A549 (cell line): ENCODE results near the gene ANKRD50. TPM values are rescaled to one million over a fixed set of nuclear protein-coding genes. Genes with fewer than 3 reads are reported as not detected.
A peak's percentile ranks its signal among the peaks of the same experiment; 100 is the strongest.

Source experiments
- ATAC-seq, 2 experiments: fragments of 200-7000 bp in 1 of 2; fragments of >200 bp in 1 of 2; cut with Nextera tagmentation in 1 of 2; cut with Tn5 transposase in 1 of 2; 3 replicates each; pipeline versions ENCODE4 v1.8.0 to v1.9.1; 2018 to 2020; ENCODE audit warnings: mild to moderate bottlenecking in 1 of 2, moderate library complexity in 1 of 2
- CTCF ChIA-PET: fragments of 300-600 bp; sonication (Branson Sonifier 250); formaldehyde crosslinking; extraction: SDS; loops from one replicate; lab custom pipeline; 2021; ENCODE audit warnings: antibody characterized with exemption, inconsistent platforms; lab: Yijun Ruan, JAX
- POLR2A ChIA-PET: fragments of 350-600 bp; formaldehyde crosslinking; extraction: SDS; loops from one replicate; lab custom pipeline; 2021; ENCODE audit warnings: antibody characterized with exemption, inconsistent platforms; lab: Yijun Ruan, JAX
- DNase-seq, 2 experiments: peaks; one replicate each; pipeline versions ENCODE4 v3.0.0 to v3.0.0-alpha.2; 2011 to 2016; ENCODE audit warnings: low read depth in 1 of 2, low spot score in 1 of 2
- FAIRE-seq: peaks from 2 replicates; lab custom pipeline; 2011; peaks lifted over from hg19 to GRCh38; lab: Jason Lieb, UNC
- H3K27ac ChIP-seq, 2 experiments: fragments of >200 bp; sonication (Bioruptor Twin); formaldehyde crosslinking; 3 replicates each; pipeline ENCODE4 v1.5.1; 2016 to 2017
- H3K4me1 ChIP-seq: fragments of >200 bp; sonication (Bioruptor Twin); formaldehyde crosslinking; 3 replicates; pipeline ENCODE4 v1.6.1; 2016
- H3K4me2 ChIP-seq: fragments of >200 bp; sonication (Bioruptor Twin); formaldehyde crosslinking; 3 replicates; pipeline ENCODE4 v1.6.1; 2016
- H3K4me3 ChIP-seq: fragments of >200 bp; sonication (Bioruptor Twin); formaldehyde crosslinking; 3 replicates; pipeline ENCODE4 v1.5.1; 2016
- H3K9me3 ChIP-seq: fragments of >200 bp; sonication (Bioruptor Twin); formaldehyde crosslinking; 3 replicates; pipeline ENCODE4 v1.6.1; 2016
- BHLHE40 ChIP-seq: IDR thresholded peaks from 2 replicates; pipeline ENCODE4 v1.6.1; 2012; ENCODE audit warnings: low read depth, low read length, inconsistent platforms
- CBX8 ChIP-seq: fragments of 200-600 bp; sonication (generic); IDR thresholded peaks from 2 replicates; pipeline ENCODE4 v1.6.1; 2016
- CHD2 ChIP-seq: fragments of 150-350 bp; IDR thresholded peaks from 2 replicates; pipeline ENCODE4 v1.6.1; 2014; ENCODE audit warnings: low read length; ENCODE audit not compliant: partially characterized antibody
- EP300 ChIP-seq, 2 experiments: fragments of >200 bp; sonication (Bioruptor Twin); formaldehyde crosslinking; IDR thresholded peaks; 2 replicates in 1 of 2; 3 replicates in 1 of 2; pipeline ENCODE4 v1.6.1; 2016 to 2017
- FOSL2 ChIP-seq, 2 experiments: fragments of 450-650 bp in 1 of 2; fragments of >200 bp in 1 of 2; sonication (Bioruptor Twin) in 1 of 2; formaldehyde crosslinking; IDR thresholded peaks; 2 replicates each; pipeline versions ENCODE4 v1.5.0 to v1.6.1; 2016 to 2020; ENCODE audit warnings: mild to moderate bottlenecking in 1 of 2, moderate library complexity in 1 of 2
- JUN ChIP-seq, 2 experiments: fragments of >200 bp; sonication (Bioruptor Twin); formaldehyde crosslinking; IDR thresholded peaks; 2 replicates in 1 of 2; 3 replicates in 1 of 2; pipeline ENCODE4 v1.6.1; 2016 to 2017
- JUNB ChIP-seq: fragments of >200 bp; sonication (Bioruptor Twin); formaldehyde crosslinking; IDR thresholded peaks from 2 replicates; pipeline ENCODE4 v1.6.1; 2016
- KDM1A ChIP-seq: fragments of 200-600 bp; sonication (generic); IDR thresholded peaks from 2 replicates; pipeline ENCODE4 v1.6.1; 2016; ENCODE audit warnings: low read depth, mild to moderate bottlenecking
- MAFK ChIP-seq: fragments of 450-650 bp; IDR thresholded peaks from 2 replicates; pipeline ENCODE4 v1.6.1; 2014; ENCODE audit not compliant: partially characterized antibody
- MAX ChIP-seq: IDR thresholded peaks from 2 replicates; pipeline ENCODE4 v1.6.1; 2012
- MYC ChIP-seq: IDR thresholded peaks from 2 replicates; pipeline ENCODE4 v1.6.1; 2012; ENCODE audit warnings: mild to moderate bottlenecking, inconsistent platforms, low read length, improper control_type of control experiment, borderline replicate concordance
- RFX5 ChIP-seq: fragments of 450-650 bp; IDR thresholded peaks from 2 replicates; pipeline ENCODE4 v1.7.1; 2014; ENCODE audit warnings: antibody characterized with exemption, mild to moderate bottlenecking, moderate library complexity
- SREBF2 ChIP-seq: fragments of 450-650 bp; IDR thresholded peaks from 2 replicates; pipeline ENCODE4 v1.6.1; 2014; ENCODE audit warnings: mild to moderate bottlenecking, moderate library complexity
- WGBS: methylation state at CpG from one replicate; pipeline ENCODE4 v1.1.6; 2017; ENCODE audit errors: missing lambda C conversion rate; 5-methylcytosine and 5-hydroxymethylcytosine counted together
- polyA plus RNA-seq, 4 experiments: library from polyadenylated mRNA; depleted of rRNA in 3 of 4; stranded (reverse); fragments of >200 nt; fragmentation: RNase III in 1 of 4; extraction: RNeasy Plus Mini Kit Qiagen cat#74134 plus additional on column Dnase treatment in 1 of 4; gene quantifications; 2 replicates in 3 of 4; 3 replicates in 1 of 4; pipeline ENCODE4 v1.2.3, GENCODE V29; 2011 to 2017
- TF ChIP-seq, protein P1 (sequence below): fragments of 250-450 bp; sonication (Bioruptor Pico); IDR thresholded peaks from 2 replicates; pipeline ENCODE4 v1.5.0; 2021; ENCODE audit warnings: mild to moderate bottlenecking, moderate library complexity, borderline replicate concordance
- TF ChIP-seq, protein P2 (sequence below): fragments of >200 bp; sonication (Bioruptor Twin); formaldehyde crosslinking; IDR thresholded peaks from 3 replicates; pipeline ENCODE4 v1.5.1; 2016

ANKRD50 gene
- polyA plus RNA-seq, 2 of the 4 experiments (the other 2 are of a cell fraction), result 6.5 to 13.0 TPM

GRCh38 chr4:124631760-124632159, 80.8 kb downstream of the ANKRD50 start:
- FAIRE-seq, result no peak
- Histone ChIP-seq H3K9me3 (no peaks in the 10 kb centered on the region), H3K4me2 (peak overlapping the region; percentile 41), H3K4me1 (peaks cover 24% of the 10 kb centered on the region), H3K27ac (peak overlapping the region; percentile 58 to 81), H3K4me3 (no peak overlapping the region)
- DNase-seq, result peak; percentile 15 to 84
- TF ChIP-seq FOSL2 (IDR thresholded peaks at IDR 0.05), result peak; percentile 64; the same call in 1 of the 2 replicates
- peak; percentile 80 for TF ChIP-seq FOSL2 (CRISPR knock-in tag; IDR thresholded peaks at IDR 0.05)
- 0 out of 5 replicates have a peak, but pooled peaks have one; percentile 24 to 29 for TF ChIP-seq JUN (IDR thresholded peaks at IDR 0.05)
- TF ChIP-seq EP300 (IDR thresholded peaks at IDR 0.05), result peak; percentile 23; a peak in 1 of 5 replicates
- no peak for TF ChIP-seq CBX8
- TF ChIP-seq RFX5, result no peak
- TF ChIP-seq JUNB, result peak; percentile 65
- TF ChIP-seq, protein P1, sequence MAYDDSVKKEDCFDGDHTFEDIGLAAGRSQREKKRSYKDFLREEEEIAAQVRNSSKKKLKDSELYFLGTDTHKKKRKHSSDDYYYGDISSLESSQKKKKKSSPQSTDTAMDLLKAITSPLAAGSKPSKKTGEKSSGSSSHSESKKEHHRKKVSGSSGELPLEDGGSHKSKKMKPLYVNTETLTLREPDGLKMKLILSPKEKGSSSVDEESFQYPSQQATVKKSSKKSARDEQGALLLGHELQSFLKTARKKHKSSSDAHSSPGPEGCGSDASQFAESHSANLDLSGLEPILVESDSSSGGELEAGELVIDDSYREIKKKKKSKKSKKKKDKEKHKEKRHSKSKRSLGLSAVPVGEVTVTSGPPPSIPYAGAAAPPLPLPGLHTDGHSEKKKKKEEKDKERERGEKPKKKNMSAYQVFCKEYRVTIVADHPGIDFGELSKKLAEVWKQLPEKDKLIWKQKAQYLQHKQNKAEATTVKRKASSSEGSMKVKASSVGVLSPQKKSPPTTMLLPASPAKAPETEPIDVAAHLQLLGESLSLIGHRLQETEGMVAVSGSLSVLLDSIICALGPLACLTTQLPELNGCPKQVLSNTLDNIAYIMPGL (CRISPR knock-in tag), result no peak
- peak; percentile 77 for TF ChIP-seq MAFK
- CTCF ChIA-PET, result no interaction called here
- POLR2A ChIA-PET, result no interaction called here
- peak; percentile 96 to 97 for ATAC-seq
- 0% methylated on average over 1 of the region's 1 CpG for WGBS

DNA sequence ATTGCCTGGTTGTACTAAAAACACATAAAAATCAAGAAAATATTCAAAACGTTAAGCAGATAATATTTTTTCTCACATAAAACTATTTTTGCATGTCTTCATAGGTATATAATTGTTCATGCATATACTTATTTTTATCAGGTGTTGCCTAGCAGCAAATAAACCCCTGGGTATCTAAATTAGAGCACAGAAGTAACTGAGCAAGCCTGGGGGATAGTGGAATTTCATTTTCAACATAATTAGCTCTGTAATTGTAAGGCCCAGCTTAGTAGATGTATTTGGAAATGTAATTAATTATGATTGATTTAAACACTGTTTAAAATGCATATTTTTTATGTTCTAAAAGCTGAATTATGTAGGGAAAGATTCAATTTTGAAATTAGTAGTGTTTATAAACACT, 82.9 kb downstream of the ANKRD50 start:
- Histone ChIP-seq H3K27ac (no peak overlapping the region), H3K9me3 (no peaks in the 10 kb centered on the region), H3K4me3 (no peak overlapping the region), H3K4me1 (peaks cover 24% of the 10 kb centered on the region), H3K4me2 (no peak overlapping the region)
- no peak for TF ChIP-seq JUNB
- TF ChIP-seq SREBF2, result no peak
- TF ChIP-seq MAX, result no peak
- TF ChIP-seq, protein P2, sequence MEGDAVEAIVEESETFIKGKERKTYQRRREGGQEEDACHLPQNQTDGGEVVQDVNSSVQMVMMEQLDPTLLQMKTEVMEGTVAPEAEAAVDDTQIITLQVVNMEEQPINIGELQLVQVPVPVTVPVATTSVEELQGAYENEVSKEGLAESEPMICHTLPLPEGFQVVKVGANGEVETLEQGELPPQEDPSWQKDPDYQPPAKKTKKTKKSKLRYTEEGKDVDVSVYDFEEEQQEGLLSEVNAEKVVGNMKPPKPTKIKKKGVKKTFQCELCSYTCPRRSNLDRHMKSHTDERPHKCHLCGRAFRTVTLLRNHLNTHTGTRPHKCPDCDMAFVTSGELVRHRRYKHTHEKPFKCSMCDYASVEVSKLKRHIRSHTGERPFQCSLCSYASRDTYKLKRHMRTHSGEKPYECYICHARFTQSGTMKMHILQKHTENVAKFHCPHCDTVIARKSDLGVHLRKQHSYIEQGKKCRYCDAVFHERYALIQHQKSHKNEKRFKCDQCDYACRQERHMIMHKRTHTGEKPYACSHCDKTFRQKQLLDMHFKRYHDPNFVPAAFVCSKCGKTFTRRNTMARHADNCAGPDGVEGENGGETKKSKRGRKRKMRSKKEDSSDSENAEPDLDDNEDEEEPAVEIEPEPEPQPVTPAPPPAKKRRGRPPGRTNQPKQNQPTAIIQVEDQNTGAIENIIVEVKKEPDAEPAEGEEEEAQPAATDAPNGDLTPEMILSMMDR, result no peak
- no peak for TF ChIP-seq KDM1A
- no peak for TF ChIP-seq CHD2
- no peak for TF ChIP-seq BHLHE40
- TF ChIP-seq MYC, result no peak
- ChIA-PET POLR2A (no interaction called here), CTCF (no interaction called here)
- ATAC-seq, result no peak
- 53% methylated on average over 1 of the region's 1 CpG for WGBS
- FAIRE-seq, result no peak
- no peak for DNase-seq
